ENCODE results near the gene NR2F1. TPM values are rescaled to one million over a fixed set of nuclear protein-coding genes. Genes with fewer than 3 reads are reported as not detected.

Gene NR2F1
- total RNA-seq, 2 donors from 2014 or later: 16.9 to 33.0 TPM

GRCh38 chr5:93623153-93623552 lies 40.1 kb downstream of the NR2F1 start:
- intact Hi-C loops (cut with DNase I): no loop called here
- TF ChIP-seq, protein P1, sequence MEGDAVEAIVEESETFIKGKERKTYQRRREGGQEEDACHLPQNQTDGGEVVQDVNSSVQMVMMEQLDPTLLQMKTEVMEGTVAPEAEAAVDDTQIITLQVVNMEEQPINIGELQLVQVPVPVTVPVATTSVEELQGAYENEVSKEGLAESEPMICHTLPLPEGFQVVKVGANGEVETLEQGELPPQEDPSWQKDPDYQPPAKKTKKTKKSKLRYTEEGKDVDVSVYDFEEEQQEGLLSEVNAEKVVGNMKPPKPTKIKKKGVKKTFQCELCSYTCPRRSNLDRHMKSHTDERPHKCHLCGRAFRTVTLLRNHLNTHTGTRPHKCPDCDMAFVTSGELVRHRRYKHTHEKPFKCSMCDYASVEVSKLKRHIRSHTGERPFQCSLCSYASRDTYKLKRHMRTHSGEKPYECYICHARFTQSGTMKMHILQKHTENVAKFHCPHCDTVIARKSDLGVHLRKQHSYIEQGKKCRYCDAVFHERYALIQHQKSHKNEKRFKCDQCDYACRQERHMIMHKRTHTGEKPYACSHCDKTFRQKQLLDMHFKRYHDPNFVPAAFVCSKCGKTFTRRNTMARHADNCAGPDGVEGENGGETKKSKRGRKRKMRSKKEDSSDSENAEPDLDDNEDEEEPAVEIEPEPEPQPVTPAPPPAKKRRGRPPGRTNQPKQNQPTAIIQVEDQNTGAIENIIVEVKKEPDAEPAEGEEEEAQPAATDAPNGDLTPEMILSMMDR (IDR thresholded peaks at IDR 0.05): no peak
- no peak for TF ChIP-seq POLR2A (IDR thresholded peaks at IDR 0.05)

DNA sequence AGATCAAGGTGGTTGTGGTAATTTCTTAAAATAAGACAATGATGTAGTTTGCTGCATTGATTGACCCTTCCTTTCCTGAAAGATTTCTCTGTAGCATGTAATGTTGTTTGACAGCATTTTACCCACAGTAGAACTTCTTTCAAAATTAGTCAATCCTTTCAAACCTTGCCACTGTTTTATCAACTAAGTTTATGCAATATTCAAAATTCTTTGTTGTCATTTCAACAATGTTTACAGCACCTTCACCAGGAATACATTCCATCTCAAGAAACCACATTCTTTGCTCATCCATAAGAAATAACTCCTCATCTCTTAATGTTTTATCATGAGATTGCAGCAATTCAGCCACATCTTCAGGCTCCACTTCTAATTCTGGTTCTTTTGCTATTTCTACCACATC lies 43.8 kb downstream of the NR2F1 start:
- ATAC-seq (no peak), DNase-seq (no peak)
- H3K36me3 ChIP-seq (replicated peaks in 1 of 2; ENCODE audit: insufficient read depth in 1 of 2, low read depth in 2 of 2): no peaks in the 10 kb centered on the region
- intact Hi-C loops (cut with DNase I): no loop called here
- no peaks in the 10 kb centered on the region for H3K27me3 ChIP-seq
- no peaks in the 10 kb centered on the region for H3K4me1 ChIP-seq
- TF ChIP-seq POLR2A (IDR thresholded peaks at IDR 0.05): no peak
- TF ChIP-seq, protein P1 (IDR thresholded peaks at IDR 0.05): no peak
- no peak overlapping the region for H3K27ac ChIP-seq
- H3K9me3 ChIP-seq: no peaks in the 10 kb centered on the region
- no peak overlapping the region for H3K4me3 ChIP-seq

More at GRCh38 chr5:93623153-93623552, 40.1 kb downstream of the NR2F1 start:
- no peaks in the 10 kb centered on the region for H3K27me3 ChIP-seq
- no peak overlapping the region for H3K27ac ChIP-seq
- H3K36me3 ChIP-seq (replicated peaks in 1 of 2; ENCODE audit: insufficient read depth in 1 of 2, low read depth in 2 of 2): no peaks in the 10 kb centered on the region
- H3K4me3 ChIP-seq: no peak overlapping the region
- DNase-seq: no peak
- ATAC-seq: no peak
- H3K4me1 ChIP-seq: peaks cover 5% of the 10 kb centered on the region
- H3K9me3 ChIP-seq: no peaks in the 10 kb centered on the region
- 71 to 73% methylated on average over 4 of the region's 4 CpGs for WGBS, 2 donors

DNA sequence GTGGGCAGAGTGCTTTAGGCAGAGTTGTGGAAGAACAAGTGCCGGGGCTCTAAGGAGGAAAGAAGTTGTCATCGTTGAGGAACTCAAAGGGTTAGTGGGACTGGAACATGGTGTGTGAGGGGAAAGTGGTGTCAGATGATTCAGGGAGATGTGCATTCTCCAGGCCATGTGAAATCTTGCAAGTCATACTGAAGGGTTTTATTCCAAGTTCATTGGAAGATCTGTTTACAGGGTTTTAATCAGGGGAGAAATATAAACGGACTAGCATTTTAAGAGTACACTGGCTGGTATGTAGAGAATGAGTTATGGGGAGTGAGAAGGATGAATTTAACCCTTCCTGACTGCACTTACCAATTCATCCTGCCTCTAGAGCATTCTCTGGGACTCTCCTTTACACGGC lies 49.3 kb downstream of the NR2F1 start:
- intact Hi-C loops (cut with DNase I): no loop called here
- DNase-seq: no peak
- 84 to 86% methylated on average over 4 of the region's 4 CpGs for whole genome bisulfite sequencing, 2 donors

DNA sequence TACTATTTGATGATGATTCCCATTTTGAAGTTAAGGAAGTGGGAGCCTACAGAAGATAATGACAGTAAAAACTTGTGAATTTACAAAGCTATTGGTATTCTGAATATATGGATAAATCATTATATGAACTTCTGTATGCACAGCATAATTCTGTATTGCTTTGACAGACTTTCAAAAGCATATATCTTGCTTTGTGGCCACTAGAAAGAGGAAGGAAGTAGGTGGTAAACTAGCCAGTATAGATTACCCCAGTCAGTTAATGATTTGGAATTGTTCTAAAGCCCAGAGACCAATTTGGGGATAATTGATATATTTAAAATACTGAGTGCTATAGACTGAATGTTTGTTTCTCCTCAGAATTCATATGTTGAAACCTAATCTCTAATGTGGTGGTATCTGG lies 53.0 kb downstream of the NR2F1 start:
- intact Hi-C loops (cut with DNase I): no loop called here
- no peak overlapping the region for H3K4me3 ChIP-seq
- no peak overlapping the region for H3K27ac ChIP-seq

More for the DNA sequence above, 49.3 kb downstream of the NR2F1 start:
- no peak for ATAC-seq
- Histone ChIP-seq H3K4me3 (no peak overlapping the region), H3K9me3 (no peaks in the 10 kb centered on the region), H3K36me3 (replicated peaks in 1 of 2; ENCODE audit: insufficient read depth in 1 of 2, low read depth in 2 of 2) (no peaks in the 10 kb centered on the region), H3K4me1 (no peaks in the 10 kb centered on the region), H3K27ac (peak overlapping the region in 1 of 4 donors; percentile 23), H3K27me3 (no peaks in the 10 kb centered on the region)
- no peak for TF ChIP-seq POLR2A (IDR thresholded peaks at IDR 0.05)
- TF ChIP-seq, protein P1 (IDR thresholded peaks at IDR 0.05): no peak

DNA sequence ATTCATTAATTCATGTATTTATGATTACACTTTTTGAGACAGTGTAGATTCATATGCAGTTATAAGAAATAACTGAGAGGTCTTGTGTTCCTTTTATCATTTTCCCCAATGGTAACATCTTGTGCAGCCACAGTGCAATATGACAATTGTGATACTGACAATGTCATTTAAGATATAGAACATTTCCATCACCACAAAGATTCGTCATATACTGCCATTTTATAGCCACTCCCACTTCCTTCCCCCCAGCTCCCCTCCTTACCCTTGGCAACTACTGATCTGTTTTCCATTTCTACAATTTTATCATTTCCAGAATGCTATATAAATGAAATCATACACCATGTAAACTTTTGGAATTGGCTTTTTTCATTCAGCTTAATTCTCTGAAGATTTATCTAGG lies 53.8 kb downstream of the NR2F1 start:
- Histone ChIP-seq H3K36me3 (replicated peaks in 1 of 2; ENCODE audit: insufficient read depth in 1 of 2, low read depth in 2 of 2) (no peaks in the 10 kb centered on the region), H3K4me3 (no peak overlapping the region), H3K27me3 (no peaks in the 10 kb centered on the region), H3K4me1 (peaks cover 5% of the 10 kb centered on the region), H3K27ac (no peak overlapping the region), H3K9me3 (no peaks in the 10 kb centered on the region)
- intact Hi-C loops (cut with DNase I): no loop called here
- DNase-seq (no peak), ATAC-seq (no peak)
- TF ChIP-seq, protein P1 (IDR thresholded peaks at IDR 0.05): no peak
- no peak for TF ChIP-seq POLR2A (IDR thresholded peaks at IDR 0.05)
- WGBS, 2 donors: 72 to 79% methylated on average over 1 of the region's 1 CpG

More for the DNA sequence above, 53.0 kb downstream of the NR2F1 start:
- peaks cover 5% of the 10 kb centered on the region for H3K4me1 ChIP-seq
- DNase-seq: no peak
- H3K36me3 ChIP-seq (replicated peaks in 1 of 2; ENCODE audit: insufficient read depth in 1 of 2, low read depth in 2 of 2): no peaks in the 10 kb centered on the region
- ATAC-seq: no peak
- no peak for TF ChIP-seq POLR2A (IDR thresholded peaks at IDR 0.05)
- TF ChIP-seq, protein P1 (IDR thresholded peaks at IDR 0.05): no peak
- H3K27me3 ChIP-seq: no peaks in the 10 kb centered on the region
- no peaks in the 10 kb centered on the region for H3K9me3 ChIP-seq
